GM12878 (cell line): ENCODE measurements around the gene STK33. TPM values are rescaled to one million over a fixed set of nuclear protein-coding genes. Genes with fewer than 3 reads are reported as not detected.

Source experiments
- ATAC-seq: fragments of 200-7000 bp; cut with Tn5 transposase; 3 replicates; pipeline ENCODE4 v1.9.1; 2020; ENCODE audit warnings: mild to moderate bottlenecking, moderate library complexity
- BruUV-seq: library from RNA; stranded (reverse); fragments of 400-500 nt; replicated peaks from 2 replicates; lab custom pipeline; 2021; lab: Mats Ljungman, UMichigan
- CTCF ChIA-PET: fragments of 300-600 bp; sonication (Branson Sonifier 250); formaldehyde crosslinking; extraction: SDS; loops from one replicate; lab custom pipeline; 2021; ENCODE audit warnings: inconsistent platforms; lab: Yijun Ruan, JAX
- POLR2A ChIA-PET: fragments of 350-600 bp; formaldehyde crosslinking; extraction: SDS; loops from one replicate; lab custom pipeline; 2021; ENCODE audit warnings: inconsistent platforms; lab: Charles Lee
- RAD21 ChIA-PET: fragments of 300-600 bp; sonication (Branson Sonifier 250); formaldehyde crosslinking; loops from one replicate; lab custom pipeline; 2023; ENCODE audit warnings: antibody characterized with exemption; ENCODE audit not compliant: unreplicated experiment; lab: Charles Lee
- SMC1A ChIA-PET: fragments of 300-600 bp; sonication (Branson Sonifier 250); formaldehyde crosslinking; loops from one replicate; lab custom pipeline; 2023; ENCODE audit not compliant: unreplicated experiment, uncharacterized antibody; lab: Charles Lee
- DNase-seq: peaks from one replicate; pipeline ENCODE4 v3.0.0-alpha.2; 2011; ENCODE audit warnings: low read depth, low spot score
- FAIRE-seq: peaks from 3 replicates; lab custom pipeline; 2011; peaks lifted over from hg19 to GRCh38; lab: Jason Lieb, UNC
- H2AFZ ChIP-seq: 2 replicates; pipeline ENCODE4 v1.6.0; 2011; ENCODE audit warnings: low read depth, low read length, control low read depth; ENCODE audit not compliant: control insufficient read depth
- H3K27ac ChIP-seq: 2 replicates; pipeline ENCODE4 v1.5.1; 2011; ENCODE audit warnings: control low read depth; ENCODE audit not compliant: control insufficient read depth, insufficient read depth
- H3K27me3 ChIP-seq, 2 experiments: replicated peaks in 1 of 2; 2 replicates each; pipeline versions ENCODE4 v1.6.0 to v1.6.1; 2011; ENCODE audit warnings: low read length in 1 of 2; ENCODE audit not compliant: control insufficient read depth in 2 of 2, insufficient read depth in 2 of 2
- H3K36me3 ChIP-seq, 2 experiments: 2 replicates each; pipeline ENCODE4 v1.5.1; 2011; ENCODE audit warnings: low read length in 1 of 2; ENCODE audit not compliant: control insufficient read depth in 2 of 2, insufficient read depth in 2 of 2
- H3K4me1 ChIP-seq: 2 replicates; pipeline ENCODE4 v1.6.1; 2011; ENCODE audit warnings: mild to moderate bottlenecking, low read length, moderate library complexity, mixed read lengths; ENCODE audit not compliant: control insufficient read depth, insufficient read depth
- H3K4me2 ChIP-seq: 2 replicates; pipeline ENCODE4 v1.6.0; 2011; ENCODE audit warnings: control low read depth; ENCODE audit not compliant: control insufficient read depth, insufficient read depth
- H3K4me3 ChIP-seq: fragments of 200-600 bp; sonication (generic); 2 replicates; pipeline ENCODE4 v1.5.1; 2016
- H3K79me2 ChIP-seq: 2 replicates; pipeline ENCODE4 v1.6.0; 2011; ENCODE audit warnings: low read length; ENCODE audit not compliant: control insufficient read depth, insufficient read depth
- H3K9ac ChIP-seq: 2 replicates; pipeline ENCODE4 v1.8.0; 2011; ENCODE audit warnings: low read length, control low read depth, mixed read lengths; ENCODE audit not compliant: control insufficient read depth, insufficient read depth
- H3K9me3 ChIP-seq: replicated peaks from 3 replicates; pipeline ENCODE4 v1.5.1; 2011; ENCODE audit warnings: mild to moderate bottlenecking, low read length; ENCODE audit not compliant: control insufficient read depth, insufficient read depth
- H4K20me1 ChIP-seq: 2 replicates; pipeline ENCODE4 v1.6.0; 2011; ENCODE audit not compliant: control insufficient read depth, insufficient read depth
- BACH1 ChIP-seq: fragments of 450-650 bp; IDR thresholded peaks from 2 replicates; pipeline ENCODE4 v1.6.1; 2017; ENCODE audit warnings: mild to moderate bottlenecking, borderline replicate concordance
- DPF2 ChIP-seq: fragments of 450-650 bp; IDR thresholded peaks from 2 replicates; pipeline ENCODE4 v1.6.1; 2017; ENCODE audit warnings: mild to moderate bottlenecking
- KDM1A ChIP-seq: fragments of 200-600 bp; sonication (generic); IDR thresholded peaks from 2 replicates; pipeline ENCODE4 v1.6.1; 2016; ENCODE audit warnings: borderline replicate concordance
- MYB ChIP-seq: fragments of 150-350 bp; IDR thresholded peaks from 2 replicates; pipeline ENCODE4 v1.6.1; 2014; ENCODE audit warnings: mild to moderate bottlenecking, low read depth, low read length, borderline replicate concordance
- NFYB ChIP-seq: IDR thresholded peaks from 2 replicates; pipeline ENCODE4 v1.6.1; 2011; ENCODE audit warnings: low read depth, mild to moderate bottlenecking, low read length, improper control_type of control experiment, moderate library complexity; ENCODE audit not compliant: insufficient read depth
- NR2C1 ChIP-seq: fragments of 450-650 bp; IDR thresholded peaks from 2 replicates; pipeline ENCODE4 v1.6.1; 2017; ENCODE audit warnings: antibody characterized with exemption, mild to moderate bottlenecking, moderate library complexity
- POLR2AphosphoS5 ChIP-seq: IDR thresholded peaks from 2 replicates; pipeline ENCODE4 v1.6.1; 2011; ENCODE audit warnings: mild to moderate bottlenecking, low read length, inconsistent platforms
- PRDM15 ChIP-seq: fragments of 450-650 bp; formaldehyde crosslinking; IDR thresholded peaks from 2 replicates; pipeline ENCODE4 v1.4.0; 2020; ENCODE audit warnings: mild to moderate bottlenecking, moderate library complexity
- RFX5 ChIP-seq: IDR thresholded peaks from 2 replicates; pipeline ENCODE4 v1.6.1; 2011; ENCODE audit warnings: low read depth, low read length, improper control_type of control experiment
- SIX5 ChIP-seq: IDR thresholded peaks from 2 replicates; pipeline ENCODE4 v1.6.1; 2011; ENCODE audit warnings: mild to moderate bottlenecking, low read depth, low read length, moderate library complexity; ENCODE audit not compliant: severe bottlenecking
- SMAD1 ChIP-seq: fragments of 450-650 bp; IDR thresholded peaks from 2 replicates; pipeline ENCODE4 v1.6.1; 2018; ENCODE audit warnings: mild to moderate bottlenecking, low read depth; ENCODE audit not compliant: partially characterized antibody
- SMAD5 ChIP-seq: IDR thresholded peaks from 2 replicates; pipeline ENCODE4 v1.6.1; 2016; ENCODE audit warnings: antibody characterized with exemption, low read depth
- YBX1 ChIP-seq: fragments of 450-650 bp; IDR thresholded peaks from 2 replicates; pipeline ENCODE4 v1.6.1; 2016; ENCODE audit warnings: antibody characterized with exemption
- YY1 ChIP-seq: IDR thresholded peaks from 2 replicates; pipeline ENCODE4 v1.6.1; 2011; ENCODE audit warnings: low read depth, mild to moderate bottlenecking, low read length
- WGBS: methylation state at CpG from one replicate; pipeline ENCODE4 v1.1.6; 2016; ENCODE audit warnings: low lambda C conversion rate; ENCODE audit not compliant: insufficient replicate concordance, insufficient coverage; ENCODE audit errors: missing lambda C conversion rate; 5-methylcytosine and 5-hydroxymethylcytosine counted together
- in situ Hi-C: fragments of 300-500 bp; cut with MboI; formaldehyde crosslinking; loops from 9 replicates; pipeline ENCODE4 v1.14.3; 2018; ENCODE audit warnings: mixed read lengths
- intact Hi-C: fragments of 100-400 bp; cut with micrococcal nuclease; formaldehyde crosslinking; loops from one replicate; pipeline ENCODE4 v1.14.2; 2022; ENCODE audit not compliant: unreplicated experiment
- polyA plus RNA-seq, 11 experiments: library from polyadenylated mRNA; depleted of rRNA in 4 of 11; unstranded in 6 of 11; stranded (reverse) in 5 of 11; fragments of >200 nt; fragmentation: Nextera tagmentation in 4 of 11; fragmentation: Illumina TruSeq in 1 of 11; extraction: Ambion mirVana in 4 of 11; extraction: Trizol in 1 of 11; gene quantifications; 1 replicate in 1 of 11; 2 replicates in 10 of 11; pipeline versions ENCODE4 v1.2.1 to v1.2.3, GENCODE V29; 2011 to 2016; ENCODE audit warnings: inconsistent platforms in 2 of 11, missing spikeins in 2 of 11, low read depth in 1 of 11
- total RNA-seq, 4 experiments: library from RNA; depleted of rRNA in 3 of 4; stranded (reverse); fragments of >200 nt in 3 of 4; fragmentation: Illumina TruSeq in 1 of 4; extraction: Trizol in 1 of 4; gene quantifications; 2 replicates each; pipeline versions ENCODE4 v1.2.1 to v1.2.3, GENCODE V29; 2013 to 2021
- TF ChIP-seq, protein P1 (sequence below): IDR thresholded peaks from 2 replicates; pipeline ENCODE4 v1.6.1; 2011; ENCODE audit warnings: low read depth, mild to moderate bottlenecking, low read length, moderate library complexity, borderline replicate concordance; ENCODE audit errors: extremely low read depth

The STK33 gene
- total and polyA plus RNA-seq, 10 of the 15 experiments (the other 5 are each of a cell fraction or from before 2014, with no cell fraction given) = 5.2 to 27.3 (median 18.3) TPM

DNA sequence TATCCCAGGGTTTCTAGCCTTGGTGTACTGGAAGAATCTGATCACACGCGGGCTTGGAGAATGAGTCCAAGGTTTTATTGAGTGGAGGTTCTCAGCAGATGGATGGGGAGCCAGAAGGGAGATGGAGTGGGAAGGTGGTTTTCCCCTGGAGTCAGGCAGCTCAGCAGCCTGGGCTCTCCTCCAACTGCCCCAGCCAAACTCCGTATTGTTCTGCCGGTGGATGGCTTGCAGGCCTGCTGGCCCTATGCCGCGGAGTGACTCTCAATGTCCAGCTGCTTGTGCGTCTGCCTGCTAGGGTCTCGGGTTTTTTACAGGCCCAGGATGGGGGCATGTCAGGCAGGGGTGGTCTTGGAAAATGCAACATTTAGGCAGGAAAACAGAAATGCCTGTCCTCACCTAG, 168.0 kb downstream of the STK33 start:
- BruUV-seq = no TSS peak
- TF ChIP-seq MYB = no peak
- no peak for TF ChIP-seq SMAD5
- TF ChIP-seq YBX1 = no peak
- no peak for TF ChIP-seq POLR2AphosphoS5
- TF ChIP-seq KDM1A = no peak
- TF ChIP-seq YY1 = no peak
- TF ChIP-seq, protein P1, sequence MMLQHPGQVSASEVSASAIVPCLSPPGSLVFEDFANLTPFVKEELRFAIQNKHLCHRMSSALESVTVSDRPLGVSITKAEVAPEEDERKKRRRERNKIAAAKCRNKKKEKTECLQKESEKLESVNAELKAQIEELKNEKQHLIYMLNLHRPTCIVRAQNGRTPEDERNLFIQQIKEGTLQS = no peak
- no peak for TF ChIP-seq RFX5
- TF ChIP-seq NFYB = no peak
- TF ChIP-seq SMAD1 = no peak
- TF ChIP-seq PRDM15 (CRISPR knock-in tag) = no peak
- TF ChIP-seq BACH1 = no peak
- no peak for TF ChIP-seq NR2C1
- TF ChIP-seq DPF2 = no peak
- TF ChIP-seq SIX5 = no peak
- Histone ChIP-seq H2AFZ (no peak overlapping the region), H3K27ac (no peak overlapping the region), H3K4me2 (no peak overlapping the region), H3K4me1 (no peaks in the 10 kb centered on the region), H3K9me3 (no peaks in the 10 kb centered on the region; the same call in 2 of the 3 replicates), H3K4me3 (no peak overlapping the region), H3K27me3 (no peaks in the 10 kb centered on the region), H4K20me1 (no peaks in the 10 kb centered on the region), H3K79me2 (no peaks in the 10 kb centered on the region), H3K9ac (no peak overlapping the region), H3K36me3 (no peaks in the 10 kb centered on the region)
- RAD21 ChIA-PET = no interaction called here
- FAIRE-seq (no peak), ATAC-seq (no peak), DNase-seq (no peak)
- intact Hi-C loops = no loop called here
- POLR2A ChIA-PET = no interaction called here
- CTCF ChIA-PET = interaction anchor here (0.6 kb wide), 1 partner anchor 141 kb away, joined by 4 read pairs; no protein-coding TSS in a partner anchor
- SMC1A ChIA-PET = no interaction called here
- WGBS = 96% methylated on average over 8 of the region's 8 CpGs
- in situ Hi-C loops = no loop called here
